ENCODE data around the gene PARP4.

GRCh38 chr13:24495151-24495729 is 17.3 kb downstream of the PARP4 start:
- TF ChIP-seq MXI1 (IDR thresholded peaks at IDR 0.05; ENCODE audit: borderline replicate concordance, low read depth, low read length): no peak
- TF ChIP-seq CTCF (conservative IDR thresholded peaks at IDR 0.05; ENCODE audit: low read depth, low read length): no peak
- TF ChIP-seq USF2 (IDR thresholded peaks at IDR 0.05; ENCODE audit: low read depth, low read length): no peak
- no peak for TF ChIP-seq MAZ (IDR thresholded peaks at IDR 0.05; ENCODE audit: borderline replicate concordance, low read depth, low read length)
- TF ChIP-seq RAD21 (IDR thresholded peaks at IDR 0.05; ENCODE audit: low read length): no peak
- TF ChIP-seq BHLHE40 (IDR thresholded peaks at IDR 0.05; ENCODE audit: low read depth, low read length): no peak
- TF ChIP-seq POLR2A (IDR thresholded peaks at IDR 0.05; ENCODE audit: low read depth, low read length): no peak

All from IMR-90 (cell line).